Anterior cingulate cortex (tissue), 58 donors: ENCODE measurements around the gene SP6.
A peak's percentile ranks its signal among the peaks of the same experiment; 100 is the strongest.

Experiments
- DNase-seq, 58 donors: peaks; one replicate each; lab custom pipeline; 2025; lab: John Stamatoyannopoulos, UW

Gene SP6

DNA sequence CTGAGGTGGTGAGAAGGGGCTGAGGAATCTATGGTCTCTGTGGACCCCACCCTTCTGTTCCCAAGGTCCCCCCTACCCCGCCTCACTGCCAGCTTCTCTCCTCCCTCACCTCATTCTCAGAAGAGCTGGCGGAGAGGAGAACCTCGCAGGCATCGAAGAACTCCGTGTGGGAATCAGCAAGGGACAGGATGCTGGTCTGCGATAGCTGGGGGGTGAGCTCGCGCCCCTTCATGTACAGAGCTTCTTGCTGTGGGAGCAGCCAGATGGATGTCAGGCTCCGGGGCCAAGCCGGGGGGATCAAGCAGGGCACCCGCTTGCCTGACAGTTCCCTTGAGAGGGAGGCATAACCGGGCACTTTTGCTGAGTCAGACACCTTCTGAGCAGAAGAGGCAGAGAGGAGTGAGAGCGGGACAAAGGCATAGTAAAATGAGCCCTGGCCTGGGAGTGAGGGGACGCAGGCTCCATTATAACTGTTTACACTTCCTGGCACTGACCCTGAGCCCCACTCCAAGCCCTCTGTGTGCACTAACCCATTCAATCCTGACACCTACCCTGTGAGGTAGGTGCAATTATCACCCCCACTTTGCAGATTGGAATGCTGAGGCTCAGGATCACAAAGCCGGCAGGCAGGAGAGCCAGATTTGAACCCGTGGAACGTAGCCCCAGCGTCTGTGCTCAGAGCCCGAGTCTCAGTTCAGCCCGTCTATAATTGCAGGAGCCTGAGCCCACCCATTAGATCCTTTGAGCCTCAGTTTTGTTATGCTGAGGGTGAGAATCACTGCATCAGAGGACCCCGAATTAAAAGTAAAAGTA lies 35.7 kb downstream of the SP6 start:
- DNase-seq: no peak

DNA sequence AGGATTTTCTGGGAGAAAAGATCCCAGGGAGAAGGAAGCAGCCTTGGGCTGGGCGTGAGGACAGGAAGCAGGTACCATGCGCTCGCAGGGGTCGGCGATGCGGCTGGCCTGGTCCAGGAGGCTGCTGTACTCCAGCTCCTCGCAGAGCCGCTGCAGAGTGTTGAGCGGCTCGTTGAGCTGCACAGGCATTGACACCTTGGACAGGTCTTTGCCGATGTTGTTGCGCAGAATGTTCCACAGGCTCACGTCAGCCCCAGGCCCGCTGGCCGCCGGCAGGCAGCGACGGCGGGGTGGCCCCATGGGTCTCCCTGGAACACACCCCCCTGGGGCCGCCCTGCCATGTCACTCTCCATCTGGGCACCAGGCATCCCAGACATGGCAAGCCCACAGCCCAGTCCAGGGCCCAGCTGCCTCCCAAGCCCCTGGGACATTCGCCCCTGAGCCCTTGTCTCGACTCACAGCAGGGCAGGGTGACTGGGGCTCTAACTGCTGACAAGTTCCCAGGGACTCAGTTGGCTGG lies 37.4 kb downstream of the SP6 start:
- no peak for DNase-seq

DNA sequence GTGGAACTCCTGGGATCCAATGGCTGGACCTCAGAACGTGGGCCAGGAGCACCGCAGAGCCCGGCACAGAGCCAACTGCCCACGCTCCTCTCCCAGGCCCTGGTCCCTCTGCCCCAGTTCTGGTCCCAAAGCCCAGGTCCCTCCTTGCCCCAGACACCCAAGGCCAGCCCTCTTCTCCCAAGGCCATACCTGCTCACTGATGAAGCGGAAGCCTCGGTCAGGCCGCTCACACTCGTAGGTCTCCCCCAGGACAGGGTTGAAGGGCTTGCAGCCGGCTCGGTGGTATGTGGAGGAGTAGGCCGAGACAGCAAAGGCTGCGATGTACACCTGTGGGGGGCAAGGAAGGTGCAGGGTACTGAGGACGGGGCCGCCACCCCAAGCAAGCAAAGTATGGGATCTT lies 37.9 kb downstream of the SP6 start:
- DNase-seq: no peak

DNA sequence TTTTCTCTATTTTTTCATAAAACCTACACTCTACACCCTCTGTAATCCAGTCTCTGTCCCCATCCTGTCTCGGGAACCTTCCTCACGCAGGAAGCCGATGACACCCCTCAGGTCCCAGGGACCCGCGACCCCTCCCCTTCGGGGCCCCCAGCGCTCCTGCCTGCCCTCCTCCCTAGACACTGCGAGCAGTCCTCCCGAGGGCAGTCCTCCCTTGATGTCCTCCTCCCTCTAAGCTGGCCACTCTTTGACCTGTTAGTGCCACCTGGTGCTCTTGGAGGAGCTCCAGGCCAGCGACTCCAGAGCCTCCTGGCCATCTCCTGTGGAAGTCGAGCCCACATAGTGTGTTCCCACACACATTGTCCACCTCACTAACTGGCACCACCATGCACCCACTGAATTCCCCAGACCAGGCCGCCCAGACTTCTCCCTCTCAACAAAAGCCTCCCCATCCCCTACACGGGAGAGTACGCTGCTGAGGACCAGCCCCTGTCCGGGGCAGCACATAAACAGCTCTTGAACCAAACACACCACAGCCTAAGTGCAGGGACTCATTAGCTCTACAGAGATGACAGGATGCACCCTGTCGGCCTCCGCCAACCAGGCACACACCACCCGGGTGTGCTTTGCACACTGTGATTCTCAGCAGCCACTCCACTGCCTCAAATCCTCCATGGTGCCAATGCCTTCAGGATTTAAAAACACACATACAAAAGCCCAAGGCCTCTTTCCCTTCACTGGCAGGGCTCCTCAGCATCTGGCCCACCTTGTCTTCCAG lies 38.6 kb downstream of the SP6 start:
- no peak for DNase-seq

DNA sequence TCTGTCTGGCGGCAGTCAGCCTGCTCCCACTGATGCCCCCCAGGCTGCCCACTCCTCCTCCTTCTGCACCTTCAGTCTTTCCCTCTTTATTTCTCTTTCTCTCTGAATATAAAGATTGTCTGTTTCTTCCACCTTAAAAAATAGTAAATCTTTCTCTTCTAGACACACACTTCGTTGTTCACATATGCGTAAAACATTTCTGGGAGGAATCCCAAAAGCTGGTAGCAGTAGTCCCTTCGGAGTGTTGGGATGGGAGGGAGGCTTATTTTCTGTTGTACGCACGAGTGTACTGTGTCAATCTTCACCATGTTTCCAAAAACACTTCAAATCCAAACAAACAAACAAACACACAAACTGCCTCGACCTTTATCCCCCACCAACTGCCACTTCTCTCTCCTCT lies 39.3 kb downstream of the SP6 start:
- no peak for DNase-seq

DNA sequence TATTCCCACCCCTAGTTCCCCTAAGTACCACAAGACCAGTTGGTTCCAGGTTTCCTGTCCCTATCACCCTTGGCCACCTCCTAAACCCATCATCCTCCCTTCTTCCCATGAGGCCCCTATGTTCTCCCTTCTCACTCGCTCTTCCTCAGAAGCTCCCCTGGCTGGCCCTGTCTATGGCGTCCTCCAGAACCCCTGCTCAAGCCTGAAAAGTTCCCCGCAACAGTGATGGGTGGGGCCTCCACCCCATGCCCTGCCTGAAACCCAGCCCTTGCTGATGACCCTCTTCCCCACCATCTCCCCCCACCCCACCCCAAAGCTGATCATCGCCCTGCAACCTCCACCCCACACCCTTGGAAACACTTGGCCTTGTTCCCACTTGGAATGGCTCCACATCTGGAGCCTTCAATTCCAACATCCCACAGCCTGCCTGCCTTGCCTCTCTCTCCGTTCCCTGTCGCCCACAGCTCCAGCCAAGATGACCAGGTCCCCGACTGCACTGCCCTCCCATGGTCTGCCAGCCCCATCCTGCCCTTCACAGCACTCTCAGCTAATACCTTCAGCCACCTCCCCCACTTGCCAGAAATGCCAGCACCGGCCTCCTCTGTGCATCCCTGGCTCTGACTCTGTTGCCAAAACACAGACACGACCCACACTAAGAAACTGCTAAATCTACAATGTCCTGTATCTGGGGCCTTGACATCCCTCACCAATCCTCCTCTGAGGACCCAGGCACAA lies 39.9 kb downstream of the SP6 start:
- DNase-seq: no peak

DNA sequence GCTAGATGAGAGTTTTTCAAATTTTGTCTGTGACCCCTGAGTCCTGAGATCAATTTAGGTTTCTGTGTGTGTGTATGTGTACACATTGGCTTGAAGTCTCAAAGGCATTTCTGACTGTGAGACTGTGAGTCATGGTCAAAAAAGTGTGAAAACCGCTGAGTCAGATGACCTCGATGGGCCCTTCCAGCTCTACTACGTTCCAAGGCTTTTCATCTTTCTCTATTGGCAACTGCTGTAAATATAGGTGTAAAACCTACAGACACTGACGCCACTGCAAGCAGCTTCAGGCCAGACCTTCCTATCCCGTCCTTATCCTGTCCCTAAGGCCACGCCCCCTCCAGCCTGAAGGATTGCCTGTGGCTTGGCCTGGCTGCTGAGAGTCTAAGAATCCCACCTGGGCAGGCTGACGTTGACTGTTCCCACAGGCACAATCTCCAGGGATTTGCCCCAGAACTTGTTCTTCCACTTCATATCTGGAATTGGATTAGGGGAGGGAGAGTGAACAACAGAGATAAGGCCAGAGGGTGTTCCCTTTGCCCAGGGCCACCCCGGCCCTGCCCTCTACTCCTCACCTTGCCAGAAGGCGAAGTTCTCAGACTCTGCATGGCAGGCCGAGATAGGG lies 40.7 kb downstream of the SP6 start:
- DNase-seq: no peak

DNA sequence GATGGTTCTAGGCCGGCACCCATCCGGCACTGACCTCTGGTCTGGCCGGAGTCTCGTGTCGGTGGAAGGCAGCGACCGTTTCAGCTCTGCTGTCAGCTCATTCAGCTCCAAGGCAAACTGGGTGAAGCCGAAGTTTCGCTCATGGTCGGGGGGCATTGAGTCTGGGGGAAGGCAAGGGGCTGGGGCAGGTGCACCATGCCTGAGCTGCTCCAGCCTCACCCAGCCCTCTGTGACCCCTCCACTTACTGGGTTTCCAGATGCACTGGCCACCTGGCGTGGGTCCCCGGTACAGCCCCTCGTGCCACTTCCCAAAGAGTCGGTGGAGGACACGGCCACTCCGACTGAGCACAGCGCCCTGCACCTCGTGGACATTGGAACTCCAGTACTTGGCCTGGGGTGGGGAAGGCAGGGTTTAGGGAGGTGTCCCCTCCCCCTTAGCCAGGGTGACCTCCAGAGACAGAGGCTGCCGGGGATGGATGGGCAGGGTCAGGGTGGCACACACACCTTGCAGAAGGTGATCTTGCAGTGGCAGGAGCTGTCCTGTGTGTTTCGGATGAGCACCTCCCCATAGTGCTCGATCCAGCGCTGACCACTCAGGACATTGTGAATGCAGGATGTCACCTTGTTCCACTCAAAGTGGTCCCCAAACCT lies 42.0 kb downstream of the SP6 start:
- DNase-seq: no peak

DNA sequence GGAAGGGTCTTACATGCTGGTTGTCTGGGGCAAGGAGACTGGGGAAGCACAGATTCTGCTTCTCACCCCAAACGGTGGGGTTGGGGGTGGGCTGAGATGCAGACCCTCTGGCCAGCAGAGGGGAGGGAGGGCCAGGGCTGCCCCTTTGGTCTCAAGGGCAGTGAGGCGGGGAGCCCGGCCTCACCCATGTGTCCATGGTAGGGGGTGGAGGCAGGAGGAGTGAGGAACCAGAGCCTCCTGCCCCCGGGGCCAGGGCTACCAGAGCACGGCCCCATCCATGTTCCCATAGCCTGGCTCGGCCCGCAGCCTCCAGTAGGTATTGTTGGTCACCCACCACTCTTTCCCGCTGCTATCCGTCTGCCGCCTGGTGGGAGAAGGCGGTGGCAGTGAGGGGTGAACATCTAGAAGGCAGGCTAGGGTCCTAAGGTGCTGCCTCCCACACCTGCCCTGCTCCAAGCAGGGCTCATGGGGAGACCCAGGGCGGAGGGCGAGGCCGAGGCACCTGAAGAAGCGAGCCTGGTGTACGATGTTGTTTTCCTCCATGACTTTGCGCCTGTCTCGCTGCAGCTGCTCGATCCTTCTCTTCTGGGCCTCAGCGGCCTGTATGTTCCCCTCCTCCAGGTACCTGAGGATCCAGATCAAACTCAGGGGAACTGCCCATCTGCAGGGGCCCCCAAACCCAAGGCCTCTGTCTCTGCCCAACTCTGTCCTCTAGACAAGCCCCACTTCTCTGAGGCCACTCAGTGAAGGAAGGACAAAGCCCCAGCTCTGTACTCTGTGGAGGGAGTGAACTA lies 42.7 kb downstream of the SP6 start:
- DNase-seq: no peak

DNA sequence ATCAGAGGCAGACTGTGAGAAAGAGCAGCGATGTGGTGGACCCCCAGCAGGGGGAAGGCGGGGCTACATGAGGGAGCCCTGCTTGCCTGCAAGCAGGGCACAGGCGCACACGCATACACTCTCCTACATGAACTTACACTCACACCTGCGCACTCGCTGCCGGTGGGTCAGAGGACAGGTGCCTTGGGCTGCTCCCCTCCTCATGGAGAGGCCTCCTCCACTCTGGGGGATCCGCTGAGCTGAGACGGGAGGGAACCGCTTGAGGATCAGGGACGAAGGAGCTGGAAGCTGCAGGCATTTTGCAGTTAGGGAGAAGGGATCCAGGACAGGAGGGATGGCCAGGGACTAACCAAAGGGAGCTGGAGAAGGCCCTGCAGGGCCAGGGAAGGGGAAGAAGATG lies 43.5 kb downstream of the SP6 start:
- no peak for DNase-seq

DNA sequence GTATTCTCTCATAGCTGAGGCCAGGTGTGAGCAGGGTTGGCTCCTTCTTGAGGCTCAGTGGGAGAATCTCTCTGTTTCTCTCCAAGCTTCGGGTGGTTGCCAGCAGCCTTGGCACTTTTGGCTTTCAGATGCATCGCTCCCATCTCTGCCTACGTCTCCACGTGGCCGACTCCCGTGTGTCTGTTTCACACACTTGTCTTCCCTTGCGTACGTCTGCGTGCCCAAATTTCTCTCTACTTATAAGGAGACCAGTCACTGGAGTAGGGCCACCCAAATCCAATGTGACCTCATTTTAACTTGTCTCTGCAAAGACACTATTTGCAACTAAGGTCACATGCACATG lies 44.1 kb downstream of the SP6 start:
- DNase-seq: peak in 20 of 58 donors; percentile 3 to 64 (median 14)

DNA sequence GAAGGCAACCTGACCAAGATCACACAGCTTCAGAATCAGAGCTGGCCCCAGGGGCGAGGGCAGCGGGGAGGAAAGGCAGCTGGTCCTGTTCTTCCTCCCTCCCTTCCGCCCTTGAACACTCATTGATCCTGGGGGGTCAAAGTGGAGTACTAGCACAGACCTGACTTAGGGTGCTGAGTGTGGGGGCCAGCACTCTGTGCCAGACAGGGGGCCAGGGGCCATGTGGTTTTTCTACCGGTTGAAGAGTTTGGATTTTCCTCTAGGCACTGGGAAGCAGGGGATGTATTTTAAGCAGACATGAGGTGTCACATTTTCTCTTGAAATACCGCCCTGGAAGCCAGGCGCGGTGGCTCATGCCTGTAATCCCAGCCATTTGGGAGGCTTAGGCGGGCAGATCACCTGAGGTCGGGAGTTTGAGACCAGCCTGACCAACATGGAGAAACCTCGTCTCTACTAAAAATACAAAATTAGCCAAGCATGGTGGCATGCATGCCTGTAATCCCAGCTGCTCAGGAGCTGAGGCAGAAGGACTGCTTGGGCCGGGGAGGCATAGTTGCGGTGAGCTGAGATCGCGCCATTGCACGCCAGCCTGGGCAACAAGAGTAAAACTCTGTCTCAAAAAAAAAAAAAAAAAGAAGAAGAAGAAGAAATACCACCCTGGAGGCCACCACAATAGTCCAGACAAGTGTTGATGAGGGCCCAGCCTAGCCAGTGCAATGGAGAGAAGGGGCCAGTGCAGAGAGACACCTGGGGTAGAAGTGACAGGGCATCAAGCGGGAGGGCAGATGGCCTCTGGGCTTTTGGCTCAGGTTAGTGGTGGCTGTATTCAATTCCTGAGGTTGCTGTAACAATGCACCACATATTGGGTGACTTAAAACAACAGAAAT lies 44.7 kb downstream of the SP6 start:
- DNase-seq: no peak

DNA sequence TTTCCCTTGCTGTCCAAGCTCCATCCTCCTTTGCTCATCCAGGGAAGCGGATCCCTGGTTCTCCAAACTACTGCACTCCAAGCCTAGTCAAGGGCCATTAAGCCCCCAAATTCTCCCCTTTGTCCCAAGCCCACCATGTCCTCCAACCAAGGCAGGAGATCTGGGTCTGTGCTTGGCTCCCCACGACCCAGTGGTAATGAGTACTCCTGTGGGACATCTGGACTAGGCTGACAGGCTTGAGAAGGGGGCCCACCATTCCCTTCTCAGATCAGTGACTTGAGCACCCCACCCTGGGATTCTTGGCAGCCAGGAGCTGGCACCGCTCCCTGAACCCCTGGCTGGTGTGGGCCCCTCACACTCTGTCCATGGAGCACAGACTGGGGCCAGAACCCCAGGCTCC lies 46.5 kb downstream of the SP6 start:
- DNase-seq: no peak

DNA sequence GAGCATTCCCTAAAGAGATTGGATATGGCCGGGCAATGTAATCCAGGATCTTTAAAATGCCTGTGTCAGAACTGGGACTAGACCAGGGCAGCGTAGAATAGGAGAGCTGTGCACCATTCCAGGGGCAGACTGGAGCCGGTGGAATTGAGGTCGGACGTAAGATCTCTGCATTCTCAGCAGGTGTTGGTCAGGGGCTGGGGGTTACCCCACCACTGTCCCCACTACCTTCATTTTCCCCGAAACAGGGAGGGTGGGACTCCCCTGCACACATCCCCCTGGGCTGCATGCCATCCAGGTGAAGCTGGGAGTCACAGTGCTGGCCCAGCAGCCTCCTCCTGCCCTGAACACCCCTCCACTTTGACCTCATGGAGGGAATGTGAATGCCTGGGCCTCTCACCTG lies 47.2 kb downstream of the SP6 start:
- no peak for DNase-seq

DNA sequence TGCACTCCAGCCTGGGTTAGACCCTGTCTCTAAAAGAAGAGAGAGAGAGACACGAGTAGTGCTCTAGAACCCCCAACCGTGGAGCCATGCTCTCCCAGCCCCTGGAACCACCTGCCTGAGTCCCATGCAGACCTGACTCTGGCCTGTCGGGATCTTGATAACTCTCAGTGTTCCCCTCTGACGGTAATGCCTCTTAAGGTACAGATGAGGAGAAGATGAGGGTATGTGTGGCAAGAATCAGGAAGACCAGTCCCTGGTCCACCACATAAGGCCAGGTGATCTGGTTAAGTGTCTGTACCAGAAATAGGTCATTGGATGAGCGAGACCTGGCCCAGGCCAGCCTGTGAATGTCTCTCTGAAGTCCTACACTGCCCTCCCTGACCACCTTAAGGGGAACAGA lies 47.8 kb downstream of the SP6 start:
- no peak for DNase-seq

DNA sequence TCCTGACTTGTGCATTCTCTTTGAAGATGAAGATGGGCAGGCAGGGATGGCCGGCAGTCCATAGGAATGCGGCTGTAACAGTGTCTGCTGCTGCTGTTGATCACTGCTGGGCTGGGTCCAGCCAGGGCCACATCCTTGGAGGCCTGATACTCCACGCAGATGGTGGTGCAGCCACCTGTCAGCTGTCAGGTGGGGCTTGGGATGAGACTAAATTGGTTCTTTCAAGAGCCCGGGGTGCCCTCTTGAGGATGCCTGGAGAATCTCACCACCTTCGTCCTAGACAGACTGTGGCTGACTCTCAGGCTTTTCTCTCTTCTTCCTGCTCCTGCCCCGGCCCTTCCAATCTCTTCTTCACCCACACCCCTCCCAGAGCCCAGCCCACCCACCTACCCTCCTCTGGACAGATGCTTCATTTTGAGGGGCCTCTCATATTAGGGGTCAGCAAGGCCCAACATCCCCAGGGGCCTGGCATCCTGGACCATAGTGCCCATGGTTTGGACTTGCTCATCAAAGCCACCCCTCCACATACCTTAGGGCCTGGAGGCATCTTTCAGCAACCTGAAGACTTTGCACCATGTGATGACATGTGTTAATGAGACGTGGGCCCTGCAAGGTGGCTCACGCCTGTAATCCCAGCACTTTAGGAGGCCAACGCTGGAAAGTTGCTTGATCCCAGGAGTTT lies 48.5 kb downstream of the SP6 start:
- peak in 20 of 58 donors; percentile 3 to 49 (median 16) for DNase-seq

DNA sequence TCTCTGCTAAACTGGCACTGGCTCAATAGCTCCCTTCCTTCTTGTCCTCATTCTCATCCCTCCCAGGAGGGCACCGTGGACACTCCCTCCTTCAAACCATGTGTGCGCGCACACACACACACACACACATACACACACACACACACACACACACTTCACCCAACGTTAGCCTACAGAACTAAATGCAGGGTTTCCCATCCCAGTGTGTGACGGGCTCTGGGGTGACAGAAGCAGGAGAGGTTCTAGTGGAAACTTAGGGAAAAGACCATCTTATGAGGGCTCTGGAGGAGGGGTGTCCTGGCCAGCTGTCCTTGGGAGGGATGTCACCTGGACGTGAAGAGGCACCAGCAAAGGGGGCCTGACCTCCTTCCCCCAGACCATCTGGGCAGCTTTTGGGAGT lies 49.1 kb downstream of the SP6 start:
- no peak for DNase-seq
